Osteoblast (primary cell): ENCODE measurements around the gene ZNF45. TPM values are rescaled to one million over a fixed set of nuclear protein-coding genes. Genes with fewer than 3 reads are reported as not detected.
"Not testable (repeated sequence)": the region's sequence is repeated elsewhere in the genome, so short reads cannot be mapped to it uniquely, and the experiment has no call there.

Source experiments
- DNase-seq: peaks from one replicate; pipeline ENCODE4 v3.0.0; 2011; ENCODE audit warnings: low spot score, mixed read lengths; ENCODE audit not compliant: insufficient read length; ENCODE audit errors: missing footprints
- H2AFZ ChIP-seq: 2 replicates; pipeline ENCODE4 v1.6.0; 2011; ENCODE audit warnings: mild to moderate bottlenecking, low read length
- H3K27ac ChIP-seq: 2 replicates; pipeline ENCODE4 v1.5.1; 2011; ENCODE audit warnings: mild to moderate bottlenecking, low read depth, low read length, moderate library complexity
- H3K27me3 ChIP-seq: 2 replicates; pipeline ENCODE4 v1.6.0; 2012; ENCODE audit warnings: mild to moderate bottlenecking, control low read depth, inconsistent platforms, low read length, moderate library complexity; ENCODE audit not compliant: insufficient read depth
- H3K36me3 ChIP-seq: 2 replicates; pipeline ENCODE4 v1.5.1; 2011; ENCODE audit warnings: mild to moderate bottlenecking, low read length, control low read depth, moderate library complexity; ENCODE audit not compliant: insufficient read depth
- H3K4me1 ChIP-seq: 2 replicates; pipeline ENCODE4 v1.5.1; 2011; ENCODE audit warnings: mild to moderate bottlenecking, low read length, control low read depth, moderate library complexity; ENCODE audit not compliant: insufficient read depth
- H3K4me2 ChIP-seq: 2 replicates; pipeline ENCODE4 v1.6.0; 2011; ENCODE audit warnings: mild to moderate bottlenecking, low read length; ENCODE audit not compliant: insufficient read depth
- H3K4me3 ChIP-seq: fragments of 200-600 bp; sonication (generic); 3 replicates; pipeline ENCODE4 v1.5.1; 2012; ENCODE audit warnings: mild to moderate bottlenecking, low read length, inconsistent platforms; ENCODE audit not compliant: insufficient read depth
- H3K79me2 ChIP-seq: 2 replicates; pipeline ENCODE4 v1.6.0; 2012; ENCODE audit warnings: mild to moderate bottlenecking, low read length, control low read depth, inconsistent platforms; ENCODE audit not compliant: insufficient read depth
- H3K9me3 ChIP-seq: 2 replicates; pipeline ENCODE4 v1.5.1; 2011; ENCODE audit warnings: low read depth, low read length, control low read depth
- H4K20me1 ChIP-seq: 2 replicates; pipeline ENCODE4 v1.6.0; 2012; ENCODE audit warnings: mild to moderate bottlenecking, low read length, control low read depth; ENCODE audit not compliant: insufficient read depth
- CTCF ChIP-seq: IDR thresholded peaks from 2 replicates; pipeline ENCODE4 v1.5.1; 2011; ENCODE audit warnings: mild to moderate bottlenecking, low read depth, low read length, moderate library complexity; ENCODE audit errors: extremely low read depth
- total RNA-seq: library from RNA; depleted of rRNA; stranded (reverse); fragments of >200 nt; gene quantifications from 2 replicates; pipeline ENCODE4 v1.2.3, GENCODE V29; 2012

The ZNF45 gene
- total RNA-seq, 1 donor = 15.6 TPM

GRCh38 chr19:43956827-43957226 lies 21.7 kb upstream of the ZNF45 start:
- no peaks in the 10 kb centered on the region for H3K36me3 ChIP-seq

GRCh38 chr19:43950834-43951645 lies 16.0 kb upstream of the ZNF45 start, which contains the start of gene ZNF221:
Gene ZNF221, plus strand, starts transcription at chr19:43951228. Its CDS starts 11,499 bp downstream, at chr19:43962727.
- peak; percentile 96 for DNase-seq
- peak within 1 kb of the TSS; percentile 72 for H3K27ac ChIP-seq
- H3K79me2 ChIP-seq = peaks cover 4% of the 10 kb centered on the region
- H3K4me2 ChIP-seq = peak within 1 kb of the TSS; percentile 90
- TF ChIP-seq CTCF = peak; percentile 42
- peaks cover 2% of the 10 kb centered on the region for H3K4me1 ChIP-seq
- H3K27me3 ChIP-seq = no peaks in the 10 kb centered on the region
- no peaks in the 10 kb centered on the region for H4K20me1 ChIP-seq
- no peaks in the 10 kb centered on the region for H3K36me3 ChIP-seq
- no peaks in the 10 kb centered on the region for H3K9me3 ChIP-seq
- H2AFZ ChIP-seq = peak within 1 kb of the TSS; percentile 98
- H3K4me3 ChIP-seq = peak within 1 kb of the TSS; percentile 86

More at GRCh38 chr19:43956827-43957226, 21.7 kb upstream of the ZNF45 start:
- Histone ChIP-seq H3K27me3 (no peaks in the 10 kb centered on the region), H3K27ac (no peak overlapping the region), H2AFZ (no peak overlapping the region), H4K20me1 (no peaks in the 10 kb centered on the region), H3K9me3 (peaks cover 3% of the 10 kb centered on the region), H3K79me2 (peaks cover 4% of the 10 kb centered on the region), H3K4me2 (no peak overlapping the region), H3K4me3 (no peak overlapping the region), H3K4me1 (peaks cover 2% of the 10 kb centered on the region)
- no peak for DNase-seq
- no peak for TF ChIP-seq CTCF

- not testable (repeated sequence) for H3K4me1 ChIP-seq, H3K4me2 ChIP-seq, H3K79me2 ChIP-seq, H3K9me3 ChIP-seq, H3K36me3 ChIP-seq, H3K27me3 ChIP-seq, H2AFZ ChIP-seq, H4K20me1 ChIP-seq, H3K4me3 ChIP-seq, DNase-seq, H3K27ac ChIP-seq
Measured at GRCh38 chr19:43949803-43950202, 14.7 kb upstream of the ZNF45 start.

GRCh38 chr19:43947412-43947811 lies 12.3 kb upstream of the ZNF45 start:
- H3K79me2 ChIP-seq, H2AFZ ChIP-seq, H3K4me2 ChIP-seq, H3K27me3 ChIP-seq, H3K36me3 ChIP-seq, DNase-seq, H3K9me3 ChIP-seq, H3K27ac ChIP-seq, H3K4me3 ChIP-seq, H4K20me1 ChIP-seq, H3K4me1 ChIP-seq: not testable (repeated sequence)

DNA sequence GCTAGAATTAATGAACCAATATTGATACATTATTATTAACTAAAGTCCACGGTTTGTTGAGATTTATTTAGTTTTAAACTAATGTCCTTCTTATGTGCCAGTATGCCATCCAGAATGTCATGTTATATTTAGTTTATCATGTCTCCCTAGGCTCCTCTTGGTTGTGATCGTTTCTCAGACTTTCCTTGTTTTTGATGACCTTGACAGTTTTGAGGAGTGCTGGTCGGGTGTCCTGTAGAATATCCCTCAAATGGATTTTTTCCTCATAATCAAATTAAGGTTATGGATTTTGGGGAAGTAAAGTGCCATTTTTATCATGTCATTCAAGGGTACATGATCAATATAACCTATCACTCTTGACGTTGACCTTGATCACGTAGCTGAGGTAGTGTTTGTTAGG lies 6.1 kb upstream of the ZNF45 start:
- H3K4me1 ChIP-seq = no peaks in the 10 kb centered on the region
- H4K20me1 ChIP-seq = no peaks in the 10 kb centered on the region
- no peak for DNase-seq
- no peaks in the 10 kb centered on the region for H3K36me3 ChIP-seq
- TF ChIP-seq CTCF = no peak
- no peak overlapping the region for H3K27ac ChIP-seq
- H3K9me3 ChIP-seq = no peaks in the 10 kb centered on the region
- no peaks in the 10 kb centered on the region for H3K27me3 ChIP-seq
- H3K4me3 ChIP-seq = no peak overlapping the region
- H2AFZ ChIP-seq = no peak overlapping the region
- H3K4me2 ChIP-seq = no peak overlapping the region
- H3K79me2 ChIP-seq = no peaks in the 10 kb centered on the region
